Liver (tissue), 3 donors: ENCODE results near the gene MAP3K19.

ENCODE experiments used
- ATF3 ChIP-seq: IDR thresholded peaks from 2 replicates; pipeline ENCODE4 v1.6.1; 2016; ENCODE audit warnings: antibody characterized with exemption
- NR2F2 ChIP-seq: IDR thresholded peaks from 2 replicates; pipeline ENCODE4 v1.6.1; 2016; ENCODE audit warnings: antibody characterized with exemption
- RAD21 ChIP-seq, 2 donors: IDR thresholded peaks; 2 replicates each; pipeline ENCODE4 v1.6.1; 2016; ENCODE audit warnings: antibody characterized with exemption in 2 of 2, mild to moderate bottlenecking in 2 of 2
- TF ChIP-seq, protein P1 (sequence below): fragments of 150-350 bp; IDR thresholded peaks from 2 replicates; pipeline ENCODE4 v1.5.1; 2017; ENCODE audit warnings: improper control_type of control experiment, low read depth, low read length; ENCODE audit not compliant: missing input control
- TF ChIP-seq, protein P2 (sequence below): IDR thresholded peaks from 2 replicates; pipeline ENCODE4 v1.6.1; 2016; ENCODE audit warnings: antibody characterized with exemption, mild to moderate bottlenecking
- donor health status: healthy.
- donor health status: healthy.

DNA sequence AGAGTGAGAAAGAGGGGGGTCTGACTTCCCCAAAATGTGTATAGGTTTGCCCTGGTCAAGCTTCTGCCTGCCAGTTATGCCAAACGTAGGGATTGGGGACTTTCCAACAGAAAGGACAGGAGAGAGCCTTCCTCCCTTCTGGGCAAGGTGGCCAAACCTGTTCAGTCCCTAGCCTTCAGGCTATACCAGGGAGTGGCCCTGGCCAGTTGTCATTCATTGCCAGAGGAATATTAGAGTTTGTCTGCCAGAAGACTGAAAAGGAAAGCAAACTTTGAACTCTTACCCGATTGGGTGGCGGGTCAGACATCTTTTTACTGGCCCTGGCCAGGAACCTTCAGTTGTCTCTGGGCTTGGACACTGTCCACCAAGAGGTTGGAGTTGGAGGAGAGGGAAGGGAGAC is 27.0 kb upstream of the MAP3K19 start:
- TF ChIP-seq, protein P1, sequence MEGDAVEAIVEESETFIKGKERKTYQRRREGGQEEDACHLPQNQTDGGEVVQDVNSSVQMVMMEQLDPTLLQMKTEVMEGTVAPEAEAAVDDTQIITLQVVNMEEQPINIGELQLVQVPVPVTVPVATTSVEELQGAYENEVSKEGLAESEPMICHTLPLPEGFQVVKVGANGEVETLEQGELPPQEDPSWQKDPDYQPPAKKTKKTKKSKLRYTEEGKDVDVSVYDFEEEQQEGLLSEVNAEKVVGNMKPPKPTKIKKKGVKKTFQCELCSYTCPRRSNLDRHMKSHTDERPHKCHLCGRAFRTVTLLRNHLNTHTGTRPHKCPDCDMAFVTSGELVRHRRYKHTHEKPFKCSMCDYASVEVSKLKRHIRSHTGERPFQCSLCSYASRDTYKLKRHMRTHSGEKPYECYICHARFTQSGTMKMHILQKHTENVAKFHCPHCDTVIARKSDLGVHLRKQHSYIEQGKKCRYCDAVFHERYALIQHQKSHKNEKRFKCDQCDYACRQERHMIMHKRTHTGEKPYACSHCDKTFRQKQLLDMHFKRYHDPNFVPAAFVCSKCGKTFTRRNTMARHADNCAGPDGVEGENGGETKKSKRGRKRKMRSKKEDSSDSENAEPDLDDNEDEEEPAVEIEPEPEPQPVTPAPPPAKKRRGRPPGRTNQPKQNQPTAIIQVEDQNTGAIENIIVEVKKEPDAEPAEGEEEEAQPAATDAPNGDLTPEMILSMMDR, result no peak
- TF ChIP-seq NR2F2 (no peak), ATF3 (no peak), RAD21 (IDR thresholded peaks at IDR 0.05) (no peak)
- TF ChIP-seq, protein P2, sequence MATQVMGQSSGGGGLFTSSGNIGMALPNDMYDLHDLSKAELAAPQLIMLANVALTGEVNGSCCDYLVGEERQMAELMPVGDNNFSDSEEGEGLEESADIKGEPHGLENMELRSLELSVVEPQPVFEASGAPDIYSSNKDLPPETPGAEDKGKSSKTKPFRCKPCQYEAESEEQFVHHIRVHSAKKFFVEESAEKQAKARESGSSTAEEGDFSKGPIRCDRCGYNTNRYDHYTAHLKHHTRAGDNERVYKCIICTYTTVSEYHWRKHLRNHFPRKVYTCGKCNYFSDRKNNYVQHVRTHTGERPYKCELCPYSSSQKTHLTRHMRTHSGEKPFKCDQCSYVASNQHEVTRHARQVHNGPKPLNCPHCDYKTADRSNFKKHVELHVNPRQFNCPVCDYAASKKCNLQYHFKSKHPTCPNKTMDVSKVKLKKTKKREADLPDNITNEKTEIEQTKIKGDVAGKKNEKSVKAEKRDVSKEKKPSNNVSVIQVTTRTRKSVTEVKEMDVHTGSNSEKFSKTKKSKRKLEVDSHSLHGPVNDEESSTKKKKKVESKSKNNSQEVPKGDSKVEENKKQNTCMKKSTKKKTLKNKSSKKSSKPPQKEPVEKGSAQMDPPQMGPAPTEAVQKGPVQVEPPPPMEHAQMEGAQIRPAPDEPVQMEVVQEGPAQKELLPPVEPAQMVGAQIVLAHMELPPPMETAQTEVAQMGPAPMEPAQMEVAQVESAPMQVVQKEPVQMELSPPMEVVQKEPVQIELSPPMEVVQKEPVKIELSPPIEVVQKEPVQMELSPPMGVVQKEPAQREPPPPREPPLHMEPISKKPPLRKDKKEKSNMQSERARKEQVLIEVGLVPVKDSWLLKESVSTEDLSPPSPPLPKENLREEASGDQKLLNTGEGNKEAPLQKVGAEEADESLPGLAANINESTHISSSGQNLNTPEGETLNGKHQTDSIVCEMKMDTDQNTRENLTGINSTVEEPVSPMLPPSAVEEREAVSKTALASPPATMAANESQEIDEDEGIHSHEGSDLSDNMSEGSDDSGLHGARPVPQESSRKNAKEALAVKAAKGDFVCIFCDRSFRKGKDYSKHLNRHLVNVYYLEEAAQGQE, result no peak
